Measurements from ENCODE around the gene STON2. TPM values are rescaled to one million over a fixed set of nuclear protein-coding genes. Genes with fewer than 3 reads are reported as not detected.

Gene STON2
- total and polyA plus RNA-seq, 2 of the 13 experiments (the other 11 are each of a cell fraction or from before 2014, with no cell fraction given), result 2.1 to 11.0 TPM

GRCh38 chr14:81256289-81256960 is 143.7 kb downstream of the STON2 start:
- ATAC-seq, result no peak
- ChIA-PET CTCF (ENCODE audit: low intra/inter-chr PET ratio, low total read pairs) (no interaction called here), POLR2A (no interaction called here)
- BruUV-seq (replicated peaks), result no TSS peak
- TF ChIP-seq HHEX (CRISPR knock-in tag; IDR thresholded peaks at IDR 0.05) (no peak), PRPF4 (IDR thresholded peaks at IDR 0.05; ENCODE audit: low read depth, low read length, poor library complexity, severe bottlenecking) (no peak), NR2C2 (CRISPR knock-in tag; IDR thresholded peaks at IDR 0.05; ENCODE audit: borderline replicate concordance) (no peak), DNMT1 (CRISPR knock-in tag; IDR thresholded peaks at IDR 0.05) (no peak), ZNF598 (CRISPR knock-in tag; IDR thresholded peaks at IDR 0.05; ENCODE audit: borderline replicate concordance) (no peak)
- TF ChIP-seq, protein P1, sequence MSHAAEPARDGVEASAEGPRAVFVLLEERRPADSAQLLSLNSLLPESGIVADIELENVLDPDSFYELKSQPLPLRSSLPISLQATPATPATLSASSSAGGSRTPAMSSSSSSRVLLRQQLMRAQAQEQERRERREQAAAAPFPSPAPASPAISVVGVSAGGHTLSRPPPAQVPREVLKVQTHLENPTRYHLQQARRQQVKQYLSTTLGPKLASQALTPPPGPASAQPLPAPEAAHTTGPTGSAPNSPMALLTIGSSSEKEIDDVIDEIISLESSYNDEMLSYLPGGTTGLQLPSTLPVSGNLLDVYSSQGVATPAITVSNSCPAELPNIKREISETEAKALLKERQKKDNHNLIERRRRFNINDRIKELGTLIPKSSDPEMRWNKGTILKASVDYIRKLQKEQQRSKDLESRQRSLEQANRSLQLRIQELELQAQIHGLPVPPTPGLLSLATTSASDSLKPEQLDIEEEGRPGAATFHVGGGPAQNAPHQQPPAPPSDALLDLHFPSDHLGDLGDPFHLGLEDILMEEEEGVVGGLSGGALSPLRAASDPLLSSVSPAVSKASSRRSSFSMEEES (CRISPR knock-in tag; IDR thresholded peaks at IDR 0.05), result no peak
- TF ChIP-seq, protein P2, sequence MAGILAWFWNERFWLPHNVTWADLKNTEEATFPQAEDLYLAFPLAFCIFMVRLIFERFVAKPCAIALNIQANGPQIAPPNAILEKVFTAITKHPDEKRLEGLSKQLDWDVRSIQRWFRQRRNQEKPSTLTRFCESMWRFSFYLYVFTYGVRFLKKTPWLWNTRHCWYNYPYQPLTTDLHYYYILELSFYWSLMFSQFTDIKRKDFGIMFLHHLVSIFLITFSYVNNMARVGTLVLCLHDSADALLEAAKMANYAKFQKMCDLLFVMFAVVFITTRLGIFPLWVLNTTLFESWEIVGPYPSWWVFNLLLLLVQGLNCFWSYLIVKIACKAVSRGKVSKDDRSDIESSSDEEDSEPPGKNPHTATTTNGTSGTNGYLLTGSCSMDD (CRISPR knock-in tag; IDR thresholded peaks at IDR 0.05), result no peak
- TF ChIP-seq, protein P3, sequence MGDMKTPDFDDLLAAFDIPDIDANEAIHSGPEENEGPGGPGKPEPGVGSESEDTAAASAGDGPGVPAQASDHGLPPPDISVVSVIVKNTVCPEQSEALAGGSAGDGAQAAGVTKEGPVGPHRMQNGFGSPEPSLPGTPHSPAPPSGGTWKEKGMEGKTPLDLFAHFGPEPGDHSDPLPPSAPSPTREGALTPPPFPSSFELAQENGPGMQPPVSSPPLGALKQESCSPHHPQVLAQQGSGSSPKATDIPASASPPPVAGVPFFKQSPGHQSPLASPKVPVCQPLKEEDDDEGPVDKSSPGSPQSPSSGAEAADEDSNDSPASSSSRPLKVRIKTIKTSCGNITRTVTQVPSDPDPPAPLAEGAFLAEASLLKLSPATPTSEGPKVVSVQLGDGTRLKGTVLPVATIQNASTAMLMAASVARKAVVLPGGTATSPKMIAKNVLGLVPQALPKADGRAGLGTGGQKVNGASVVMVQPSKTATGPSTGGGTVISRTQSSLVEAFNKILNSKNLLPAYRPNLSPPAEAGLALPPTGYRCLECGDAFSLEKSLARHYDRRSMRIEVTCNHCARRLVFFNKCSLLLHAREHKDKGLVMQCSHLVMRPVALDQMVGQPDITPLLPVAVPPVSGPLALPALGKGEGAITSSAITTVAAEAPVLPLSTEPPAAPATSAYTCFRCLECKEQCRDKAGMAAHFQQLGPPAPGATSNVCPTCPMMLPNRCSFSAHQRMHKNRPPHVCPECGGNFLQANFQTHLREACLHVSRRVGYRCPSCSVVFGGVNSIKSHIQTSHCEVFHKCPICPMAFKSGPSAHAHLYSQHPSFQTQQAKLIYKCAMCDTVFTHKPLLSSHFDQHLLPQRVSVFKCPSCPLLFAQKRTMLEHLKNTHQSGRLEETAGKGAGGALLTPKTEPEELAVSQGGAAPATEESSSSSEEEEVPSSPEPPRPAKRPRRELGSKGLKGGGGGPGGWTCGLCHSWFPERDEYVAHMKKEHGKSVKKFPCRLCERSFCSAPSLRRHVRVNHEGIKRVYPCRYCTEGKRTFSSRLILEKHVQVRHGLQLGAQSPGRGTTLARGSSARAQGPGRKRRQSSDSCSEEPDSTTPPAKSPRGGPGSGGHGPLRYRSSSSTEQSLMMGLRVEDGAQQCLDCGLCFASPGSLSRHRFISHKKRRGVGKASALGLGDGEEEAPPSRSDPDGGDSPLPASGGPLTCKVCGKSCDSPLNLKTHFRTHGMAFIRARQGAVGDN (CRISPR knock-in tag; IDR thresholded peaks at IDR 0.05), result no peak
- no peaks in the 10 kb centered on the region for H3K4me1 ChIP-seq (ENCODE audit: insufficient read depth, low read length)
- intact Hi-C loops (cut with micrococcal nuclease; ENCODE audit: unreplicated experiment) (no loop called here), in situ Hi-C loops (cut with HindIII; ENCODE audit: extremely low pct_ligation_motif_present, low pct_unique_long_range_greater_than_20kb) (no loop called here)
- H3K9ac ChIP-seq (ENCODE audit: insufficient read depth, low read depth, low read length), result no peak overlapping the region
- H3K27ac ChIP-seq (ENCODE audit: extremely low read length, insufficient read depth, low read length), result no peak overlapping the region
- no peak for DNase-seq (ENCODE audit: low spot score)
- H3K36me3 ChIP-seq (replicated peaks in 1 of 2; ENCODE audit: control insufficient read depth in 1 of 2, insufficient read depth in 2 of 2, low read length in 2 of 2), result no peaks in the 10 kb centered on the region
- 7% methylated on average over 2 of the region's 2 CpGs for WGBS (ENCODE audit: low lambda C conversion rate)
- H2AFZ ChIP-seq (ENCODE audit: low read length), result no peak overlapping the region
- no peaks in the 10 kb centered on the region for H3K79me2 ChIP-seq (ENCODE audit: insufficient read depth, low read length)
- no peaks in the 10 kb centered on the region for H4K20me1 ChIP-seq (ENCODE audit: insufficient read depth, low read length)
- no peaks in the 10 kb centered on the region for H3K27me3 ChIP-seq (ENCODE audit: control insufficient read depth in 1 of 2, insufficient read depth in 2 of 2, low read length in 2 of 2)
- no peaks in the 10 kb centered on the region for H3K9me3 ChIP-seq (ENCODE audit: low read length)
- H3K4me2 ChIP-seq (ENCODE audit: low read depth, low read length), result no peak overlapping the region
- FAIRE-seq, result no peak
- H3K4me3 ChIP-seq (replicated peaks in 1 of 3; ENCODE audit: insufficient read depth in 1 of 3, low read depth in 2 of 3, low read length in 3 of 3), result no peak overlapping the region
